Natural killer cell (primary cell): ENCODE measurements around the gene CROCC. TPM values are rescaled to one million over a fixed set of nuclear protein-coding genes. Genes with fewer than 3 reads are reported as not detected.

ENCODE experiments used
- ATAC-seq, 3 donors: fragments of 150-1000 bp in 2 of 3; fragments of 200-7000 bp in 1 of 3; cut with Tn5 transposase; 1 replicate in 1 of 3; 2 replicates in 2 of 3; pipeline ENCODE4 v1.10.0; 2021; ENCODE audit warnings: mild to moderate bottlenecking in 2 of 3, moderate library complexity in 2 of 3
- DNase-seq, 2 donors: peaks; one replicate each; pipeline versions ENCODE4 v3.0.0 to v3.0.0-alpha.2; 2013 to 2021; ENCODE audit warnings: mixed read lengths in 1 of 2
- H3K27ac ChIP-seq: one replicate; pipeline ENCODE4 v1.5.1; 2013; ENCODE audit warnings: mild to moderate bottlenecking, low read length
- H3K27me3 ChIP-seq: one replicate; pipeline ENCODE4 v1.6.1; 2013; ENCODE audit warnings: low read length; ENCODE audit not compliant: control insufficient read depth, insufficient read depth
- H3K36me3 ChIP-seq: one replicate; pipeline ENCODE4 v1.6.1; 2013; ENCODE audit warnings: low read length; ENCODE audit not compliant: control insufficient read depth, insufficient read depth
- H3K4me1 ChIP-seq: one replicate; pipeline ENCODE4 v1.6.1; 2013; ENCODE audit warnings: low read length; ENCODE audit not compliant: control insufficient read depth, insufficient read depth
- H3K4me3 ChIP-seq: one replicate; pipeline ENCODE4 v1.5.1; 2013; ENCODE audit warnings: low read length
- H3K9me3 ChIP-seq: one replicate; pipeline ENCODE4 v1.6.1; 2013; ENCODE audit warnings: low read length; ENCODE audit not compliant: control insufficient read depth, insufficient read depth
- H3K27ac Mint-ChIP-seq, 2 donors: one replicate each; pipeline ENCODE4 v1.8.0; 2022; ENCODE audit warnings: mild to moderate bottlenecking in 2 of 2, mixed read lengths in 2 of 2, moderate library complexity in 1 of 2
- H3K27me3 Mint-ChIP-seq, 2 donors: one replicate each; pipeline ENCODE4 v1.8.0; 2022; ENCODE audit warnings: low read depth in 2 of 2, mixed read lengths in 2 of 2
- H3K36me3 Mint-ChIP-seq: one replicate; pipeline ENCODE4 v1.8.0; 2022; ENCODE audit warnings: mixed read lengths
- H3K4me1 Mint-ChIP-seq, 2 donors: one replicate each; pipeline ENCODE4 v1.8.0; 2022; ENCODE audit warnings: mixed read lengths in 2 of 2
- H3K4me3 Mint-ChIP-seq: one replicate; pipeline ENCODE4 v1.8.0; 2022; ENCODE audit warnings: mild to moderate bottlenecking, moderate library complexity, mixed read lengths
- H3K9me3 Mint-ChIP-seq, 2 donors: one replicate each; pipeline ENCODE4 v1.8.0; 2022; ENCODE audit warnings: mixed read lengths in 2 of 2
- CTCF ChIP-seq: fragments of 200-600 bp; IDR thresholded peaks from one replicate; pipeline ENCODE4 v1.8.0; 2022; ENCODE audit warnings: antibody characterized with exemption
- WGBS: methylation state at CpG from one replicate; pipeline ENCODE4 v1.1.7; 2013; ENCODE audit warnings: missing lambda C conversion rate; ENCODE audit not compliant: insufficient coverage; 5-methylcytosine and 5-hydroxymethylcytosine counted together
- intact Hi-C: fragments of 100-400 bp; cut with micrococcal nuclease; formaldehyde crosslinking; loops from one replicate; pipeline ENCODE4 v1.14.2; 2022
- total RNA-seq, 4 donors: library from RNA; stranded (reverse); fragments of 120-200 nt in 1 of 4; gene quantifications; one replicate each; pipeline versions ENCODE4 v1.2.3 to v1.2.4, GENCODE V29; 2013 to 2022

The CROCC gene
- total RNA-seq, 3 donors from 2014 or later (not counting 1 experiment from before 2014, with no cell fraction given) = 51.7 to 62.9 (median 59.1) TPM

- TF ChIP-seq CTCF = no peak
- no peak overlapping the region for H3K27ac Mint-ChIP-seq
- H3K4me3 Mint-ChIP-seq = no peak overlapping the region
- H3K36me3 ChIP-seq = peaks cover 16% of the 10 kb centered on the region
- peaks cover 0 to 5% of the 10 kb centered on the region in 2 donors for H3K4me1 Mint-ChIP-seq
- no peak overlapping the region for H3K4me3 ChIP-seq
- no peak overlapping the region for H3K27ac ChIP-seq
- H3K27me3 Mint-ChIP-seq = peaks cover 9 to 13% of the 10 kb centered on the region in 2 donors
- no peak for ATAC-seq
- WGBS = 89% methylated on average over 23 of the region's 23 CpGs
- H3K27me3 ChIP-seq = no peaks in the 10 kb centered on the region
- H3K36me3 Mint-ChIP-seq = peaks cover 1% of the 10 kb centered on the region
- no peak for DNase-seq
- no peaks in the 10 kb centered on the region for H3K4me1 ChIP-seq
- no peaks in the 10 kb centered on the region for H3K9me3 Mint-ChIP-seq
- H3K9me3 ChIP-seq = no peaks in the 10 kb centered on the region
- intact Hi-C loops = no loop called here
These were observed 64.8 kb downstream of the CROCC start for GRCh38 chr1:16986560-16986959.

- ATAC-seq = no peak
- Histone ChIP-seq H3K9me3 (no peaks in the 10 kb centered on the region), H3K27me3 (no peaks in the 10 kb centered on the region), H3K4me1 (no peaks in the 10 kb centered on the region), H3K27ac (no peak overlapping the region), H3K36me3 (peaks cover 16% of the 10 kb centered on the region), H3K4me3 (no peak overlapping the region)
- Mint-ChIP-seq H3K36me3 (no peaks in the 10 kb centered on the region), H3K9me3 (no peaks in the 10 kb centered on the region), H3K4me1 (peaks cover 0 to 5% of the 10 kb centered on the region in 2 donors), H3K27me3 (peaks cover 8 to 11% of the 10 kb centered on the region in 2 donors), H3K4me3 (no peak overlapping the region), H3K27ac (no peak overlapping the region)
- intact Hi-C loops = no loop called here
- 95% methylated on average over 16 of the region's 16 CpGs for WGBS
- no peak for TF ChIP-seq CTCF
- DNase-seq = no peak
These were observed 65.2 kb downstream of the CROCC start for GRCh38 chr1:16986962-16987361.

- H3K4me1 Mint-ChIP-seq = peaks cover 0 to 3% of the 10 kb centered on the region in 2 donors
These were observed 66.5 kb downstream of the CROCC start for GRCh38 chr1:16988210-16988609.

More at GRCh38 chr1:16988210-16988609, 66.5 kb downstream of the CROCC start:
- H3K27me3 Mint-ChIP-seq = peaks cover 3 to 4% of the 10 kb centered on the region in 2 donors
- H3K4me3 Mint-ChIP-seq = no peak overlapping the region
- no peak for TF ChIP-seq CTCF
- Histone ChIP-seq H3K36me3 (peaks cover 16% of the 10 kb centered on the region), H3K27ac (no peak overlapping the region), H3K9me3 (no peaks in the 10 kb centered on the region), H3K4me1 (no peaks in the 10 kb centered on the region), H3K4me3 (no peak overlapping the region), H3K27me3 (no peaks in the 10 kb centered on the region)
- H3K9me3 Mint-ChIP-seq = no peaks in the 10 kb centered on the region
- no peak overlapping the region for H3K27ac Mint-ChIP-seq
- ATAC-seq = no peak
- 89% methylated on average over 11 of the region's 13 CpGs for WGBS
- intact Hi-C loops = no loop called here
- H3K36me3 Mint-ChIP-seq = no peaks in the 10 kb centered on the region
- DNase-seq = no peak
